Measurements from ENCODE around the gene ARL6IP6.
"Not testable (repeated sequence)": the region's sequence is repeated elsewhere in the genome, so short reads cannot be mapped to it uniquely, and the experiment has no call there.

The ARL6IP6 gene

DNA sequence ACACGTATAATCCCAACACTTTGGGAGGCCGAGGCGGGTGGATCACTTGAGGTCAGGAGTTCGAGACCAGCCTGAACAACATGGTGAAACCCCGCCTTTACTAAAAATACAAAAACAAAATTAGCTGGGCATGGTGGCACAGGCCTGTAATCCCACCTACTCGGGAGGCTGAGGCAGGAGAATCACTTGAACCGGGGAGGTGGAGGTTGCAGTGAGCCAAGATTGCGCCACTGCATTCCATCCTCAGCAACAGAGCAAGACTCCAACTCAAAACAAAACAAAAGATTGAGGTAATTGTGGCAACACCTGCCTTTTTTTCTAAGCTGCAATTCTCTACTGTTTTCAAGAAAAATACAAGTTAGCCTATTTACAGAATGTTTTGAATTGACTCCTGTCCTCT lies 4.2 kb downstream of the ARL6IP6 start:
- not testable (repeated sequence) for DNase-seq (ENCODE audit: low read depth in 3 of 3, low spot score in 1 of 3)

DNA sequence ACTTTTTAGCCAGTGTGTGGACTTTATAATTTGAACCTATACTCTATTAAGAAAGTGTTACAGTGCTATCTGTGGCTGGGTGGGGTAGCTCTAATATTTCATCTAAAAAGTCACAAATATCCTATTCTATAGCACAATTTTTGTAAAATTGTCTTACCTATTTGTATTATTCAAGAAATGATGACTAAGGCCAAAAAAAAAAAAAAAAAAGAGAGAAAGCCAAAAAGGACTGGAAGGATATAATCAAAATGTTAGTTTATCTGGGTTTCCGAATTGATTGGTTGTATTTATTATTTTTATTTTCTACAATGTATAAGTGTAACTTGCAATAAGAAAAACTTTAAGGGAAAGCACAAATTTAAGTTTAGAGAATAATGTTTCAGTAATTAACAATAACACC lies 5.5 kb downstream of the ARL6IP6 start:
- DNase-seq (ENCODE audit: low read depth in 3 of 3, low spot score in 1 of 3) = no peak

DNA sequence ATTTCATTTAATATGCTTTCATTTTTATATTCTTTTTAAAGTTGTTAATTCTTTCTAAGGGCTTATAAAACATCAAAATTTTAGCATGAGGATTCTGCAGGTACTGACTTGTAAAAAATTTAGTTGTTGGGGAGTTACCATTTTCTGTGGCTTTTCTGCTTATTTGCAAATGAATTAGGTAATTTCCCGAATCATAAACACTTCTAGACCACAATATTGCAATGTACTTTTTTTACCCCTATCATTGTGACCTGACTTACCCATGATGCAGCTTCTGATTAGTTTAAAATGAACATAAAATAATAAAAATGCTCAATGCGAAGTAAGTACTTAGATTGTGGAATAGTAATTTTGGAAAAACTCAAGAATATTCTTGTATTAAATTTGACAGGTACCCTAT lies 11.4 kb downstream of the ARL6IP6 start:
- no peak for DNase-seq (ENCODE audit: low read depth in 3 of 3, low spot score in 1 of 3)

DNA sequence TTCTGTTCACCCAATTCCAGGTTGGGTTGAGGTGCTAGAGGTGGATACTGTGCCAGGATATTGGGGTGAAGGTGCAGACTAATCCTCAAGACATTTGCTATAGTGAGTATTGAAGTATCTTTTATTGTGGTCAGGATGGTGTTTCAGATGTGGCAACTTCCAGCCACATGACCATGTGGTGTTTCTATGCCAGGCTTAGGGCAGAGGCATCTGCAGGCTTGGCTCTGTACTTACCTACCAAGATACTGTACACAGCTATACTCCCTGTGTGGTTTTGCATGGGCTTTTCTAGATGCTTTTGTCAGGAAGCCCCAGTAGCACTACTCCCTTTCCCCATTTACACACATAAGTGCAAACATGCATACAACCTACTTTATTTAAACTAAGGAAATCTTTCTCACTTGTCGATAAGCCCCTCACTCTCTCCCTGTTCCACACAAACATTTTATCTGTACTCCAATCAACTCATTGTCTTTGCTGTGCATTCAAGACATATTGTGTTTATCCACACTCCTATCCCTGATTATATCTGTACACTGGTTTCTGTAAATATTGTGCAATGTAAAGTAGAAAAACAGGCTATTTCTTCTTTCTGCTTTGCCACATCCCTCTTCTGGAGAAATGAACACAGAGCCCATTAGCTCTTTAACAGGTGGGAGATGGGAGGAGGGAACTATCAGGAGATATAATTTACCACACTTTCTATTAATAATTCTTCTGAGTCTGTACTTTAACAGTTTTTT lies 12.3 kb downstream of the ARL6IP6 start:
- DNase-seq (ENCODE audit: low read depth in 3 of 3, low spot score in 1 of 3) = no peak

DNA sequence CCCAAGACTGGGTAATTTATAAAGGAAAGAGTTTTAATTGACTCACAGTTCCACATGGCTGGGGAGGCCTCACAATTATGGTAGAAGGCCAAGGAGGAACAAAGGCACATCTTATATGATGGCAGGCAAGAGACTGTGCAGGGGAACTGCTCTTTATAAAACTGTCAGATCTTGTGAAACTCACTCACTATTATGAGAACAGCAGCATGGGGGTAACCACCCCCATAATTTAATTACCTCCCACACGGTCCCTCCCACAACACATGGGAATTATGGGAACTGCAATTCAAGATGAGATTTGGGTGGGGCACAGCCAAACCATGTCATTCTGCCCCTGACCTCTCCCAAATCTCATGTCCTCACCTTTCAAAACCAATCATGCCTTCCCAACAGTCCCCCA lies 19.1 kb downstream of the ARL6IP6 start:
- DNase-seq (ENCODE audit: low read depth in 3 of 3, low spot score in 1 of 3) = not testable (repeated sequence)

DNA sequence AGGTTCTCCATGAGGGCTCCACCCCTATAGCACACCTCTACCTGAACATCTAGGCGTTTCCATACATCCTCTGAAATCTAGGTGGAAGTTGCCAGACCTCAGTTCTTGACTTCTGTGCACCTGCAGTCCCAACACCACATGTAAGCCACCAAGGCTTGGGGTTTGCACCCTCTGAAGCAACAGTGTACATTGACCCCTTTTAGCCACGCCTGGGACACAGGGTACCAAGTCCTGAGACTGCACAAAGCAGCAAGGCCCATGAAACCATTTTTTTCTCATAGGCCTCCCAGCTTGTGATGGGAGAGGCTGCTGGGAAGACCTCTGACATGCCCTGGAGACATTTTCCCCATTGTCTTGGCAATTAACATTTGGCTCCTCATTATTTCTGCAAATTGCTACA lies 20.0 kb downstream of the ARL6IP6 start:
- DNase-seq (ENCODE audit: low read depth in 3 of 3, low spot score in 1 of 3) = no peak

DNA sequence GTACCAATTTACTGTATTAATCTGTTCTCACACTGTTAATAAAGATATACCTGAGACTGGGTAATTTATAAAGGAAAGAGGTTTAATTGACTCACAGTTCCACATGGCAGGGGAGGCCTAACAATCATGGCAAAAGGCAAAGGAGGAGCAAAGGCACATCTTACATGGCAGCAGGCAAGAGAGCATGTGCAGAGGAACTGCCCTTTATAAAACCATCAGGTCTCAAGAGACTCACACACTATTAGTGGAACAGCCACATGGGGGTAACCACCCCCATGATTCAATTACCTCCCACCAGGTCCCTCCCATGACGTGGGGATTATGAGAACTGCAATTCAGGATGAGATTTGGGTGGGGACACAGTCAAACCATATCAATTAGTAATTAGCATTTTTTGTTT lies 21.3 kb downstream of the ARL6IP6 start:
- DNase-seq (ENCODE audit: low read depth in 3 of 3, low spot score in 1 of 3) = not testable (repeated sequence)

DNA sequence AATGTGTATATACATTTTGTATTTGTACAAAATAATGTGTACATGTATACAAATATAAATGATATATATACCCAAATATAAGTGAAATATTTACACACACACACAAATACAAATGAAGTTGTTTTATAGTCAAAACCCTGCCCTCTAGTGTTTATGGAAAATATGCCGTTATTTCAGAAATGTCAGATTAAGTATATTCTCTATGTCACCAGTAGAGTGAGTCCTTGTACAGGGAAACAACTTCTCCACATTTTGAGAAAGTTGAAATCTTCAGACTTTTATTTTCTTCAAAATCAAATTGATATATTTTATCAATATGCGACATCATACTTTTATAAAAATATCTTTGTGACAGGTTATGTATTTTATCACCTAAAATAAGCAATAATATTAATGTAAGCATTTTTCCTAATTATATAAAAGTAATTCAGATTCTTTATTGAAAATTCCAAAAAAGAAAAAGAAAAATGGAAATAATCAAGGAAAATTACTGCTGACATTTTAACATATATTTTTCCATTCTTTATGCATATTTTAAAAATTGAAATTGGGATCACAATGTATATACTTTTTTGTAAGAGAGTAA lies 22.4 kb downstream of the ARL6IP6 start:
- DNase-seq (ENCODE audit: low read depth in 3 of 3, low spot score in 1 of 3) = no peak

DNA sequence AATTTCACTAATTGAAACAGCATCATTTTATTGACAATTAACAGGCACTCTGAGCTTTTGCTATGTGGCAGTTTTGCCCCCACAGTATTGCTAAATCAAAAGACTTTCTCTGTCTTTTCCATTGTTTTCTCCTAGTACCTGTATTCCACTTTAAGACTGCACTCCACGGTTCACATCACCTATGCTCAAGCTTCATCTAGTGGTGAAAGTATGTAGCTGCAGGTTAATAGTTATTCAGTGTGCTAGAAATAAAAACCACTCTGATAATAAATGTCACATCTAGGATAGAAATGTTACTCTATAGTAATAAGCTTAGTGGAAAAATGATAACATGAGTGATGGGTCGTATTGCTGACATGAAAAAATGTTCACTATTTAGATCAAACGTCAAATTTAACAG lies 24.6 kb downstream of the ARL6IP6 start:
- no peak for DNase-seq (ENCODE audit: low read depth in 3 of 3, low spot score in 1 of 3)

DNA sequence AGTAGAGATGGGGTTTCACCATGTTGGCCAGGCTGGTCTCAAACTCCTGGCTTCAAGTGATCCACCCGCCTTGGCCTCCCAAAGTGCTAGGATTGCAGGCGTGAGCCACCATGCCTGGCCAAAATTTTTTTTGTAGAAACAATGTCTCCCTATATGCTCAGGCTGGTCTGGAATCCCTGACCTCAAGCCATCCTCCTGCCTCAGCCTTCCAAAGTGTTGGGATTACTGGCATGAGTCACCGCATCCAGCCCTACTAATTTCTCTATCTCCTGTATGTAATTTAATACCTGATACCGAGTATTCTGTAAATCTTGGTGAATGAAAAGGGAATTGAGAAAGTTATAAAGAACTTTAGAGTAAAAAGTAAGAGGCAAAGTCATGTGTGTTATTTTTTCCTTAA lies 29.3 kb downstream of the ARL6IP6 start:
- DNase-seq (ENCODE audit: low read depth in 3 of 3, low spot score in 1 of 3) = not testable (repeated sequence)

DNA sequence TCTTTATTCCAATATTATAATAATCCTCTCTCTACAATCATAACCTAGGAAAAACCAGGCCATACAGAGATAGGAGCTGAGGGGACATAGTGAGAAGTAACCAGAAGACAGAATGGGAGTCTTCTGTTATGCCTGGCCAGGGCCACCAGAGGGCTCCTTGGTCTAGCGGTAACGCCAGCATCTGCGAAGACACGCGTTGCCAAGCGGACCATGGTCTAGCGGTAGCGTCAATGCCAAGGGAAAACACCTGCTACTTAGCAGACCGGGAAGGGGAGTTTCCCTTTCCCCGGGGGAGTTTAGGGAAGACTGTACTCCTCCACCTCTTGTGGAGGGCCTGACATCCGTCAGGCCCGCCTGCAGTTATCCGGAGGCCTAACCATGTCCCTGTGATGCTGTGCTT lies 36.6 kb downstream of the ARL6IP6 start:
- DNase-seq (ENCODE audit: low read depth in 3 of 3, low spot score in 1 of 3) = no peak

DNA sequence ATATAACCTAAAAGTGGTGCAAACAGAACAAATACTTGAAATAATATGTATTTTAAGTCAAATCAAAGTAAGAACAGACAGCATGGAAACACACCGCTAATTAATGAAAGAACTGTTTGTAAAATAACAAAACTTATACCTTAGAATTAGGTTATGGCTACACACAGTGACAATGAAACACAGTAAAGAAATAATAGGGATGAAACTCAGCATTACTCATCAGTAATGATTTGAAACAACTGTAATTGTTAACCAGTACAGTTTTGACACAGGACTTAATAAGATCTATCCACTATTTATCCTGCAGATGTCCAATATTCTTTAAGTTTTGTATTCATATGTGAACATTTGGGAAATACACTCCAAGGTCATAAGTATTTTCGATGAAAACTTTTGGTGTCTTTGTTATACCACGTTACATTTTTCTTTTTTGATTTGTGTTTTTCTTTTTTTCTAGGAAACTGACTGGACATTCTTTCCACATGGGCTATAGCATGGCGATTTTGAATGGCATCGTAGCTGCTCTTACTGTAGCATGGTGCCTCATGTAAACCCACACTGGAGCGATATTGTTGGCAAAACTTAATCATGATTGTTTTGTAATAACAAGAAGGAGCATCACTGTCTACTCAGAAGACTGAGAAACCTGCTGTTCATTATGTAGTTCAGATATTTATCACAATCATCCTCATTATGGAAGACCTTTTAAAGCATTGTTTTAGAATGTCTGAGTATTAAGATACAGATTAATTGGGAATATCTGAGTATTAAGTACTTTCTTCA lies 41.1 kb downstream of the ARL6IP6 start:
- DNase-seq (ENCODE audit: low read depth in 3 of 3, low spot score in 1 of 3) = no peak

DNA sequence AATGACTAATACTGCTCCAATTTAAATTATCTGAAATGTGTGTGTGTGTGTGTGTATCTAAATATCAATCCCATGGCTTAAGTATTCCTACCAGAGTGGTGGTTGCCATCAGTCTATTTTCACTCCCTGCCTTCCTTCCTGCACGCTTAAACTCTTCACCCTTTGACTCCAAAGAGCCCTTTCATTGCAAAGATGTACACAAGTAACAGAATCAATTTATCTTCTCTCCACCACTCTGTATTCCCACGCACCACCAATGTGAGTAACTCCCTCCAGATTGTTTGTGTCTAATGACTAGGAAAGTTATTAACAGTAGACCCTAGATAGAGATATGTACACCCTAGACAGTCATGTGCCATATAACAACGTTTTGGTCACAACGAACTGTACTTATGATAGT lies 42.8 kb downstream of the ARL6IP6 start:
- DNase-seq (ENCODE audit: low read depth in 3 of 3, low spot score in 1 of 3) = no peak

DNA sequence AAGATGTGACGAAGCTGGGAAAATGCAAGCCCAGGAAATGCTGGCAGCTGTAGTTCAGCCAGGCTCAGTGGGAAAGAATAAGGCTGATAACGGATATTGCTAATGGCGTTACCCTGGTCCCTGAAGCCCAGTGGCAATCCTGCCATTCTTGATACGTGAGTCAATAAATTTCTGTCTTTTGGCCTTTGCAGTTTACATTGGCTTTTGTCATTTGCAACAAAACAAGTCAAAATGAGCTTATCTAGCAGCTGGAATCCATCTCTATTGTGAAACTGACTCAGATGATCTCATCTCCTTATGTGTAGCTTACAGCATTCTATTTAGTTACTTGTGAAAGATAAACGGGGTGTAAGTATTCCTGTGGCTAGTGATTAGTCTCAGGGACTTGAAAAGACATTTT lies 43.8 kb downstream of the ARL6IP6 start:
- no peak for DNase-seq (ENCODE audit: low read depth in 3 of 3, low spot score in 1 of 3)

DNA sequence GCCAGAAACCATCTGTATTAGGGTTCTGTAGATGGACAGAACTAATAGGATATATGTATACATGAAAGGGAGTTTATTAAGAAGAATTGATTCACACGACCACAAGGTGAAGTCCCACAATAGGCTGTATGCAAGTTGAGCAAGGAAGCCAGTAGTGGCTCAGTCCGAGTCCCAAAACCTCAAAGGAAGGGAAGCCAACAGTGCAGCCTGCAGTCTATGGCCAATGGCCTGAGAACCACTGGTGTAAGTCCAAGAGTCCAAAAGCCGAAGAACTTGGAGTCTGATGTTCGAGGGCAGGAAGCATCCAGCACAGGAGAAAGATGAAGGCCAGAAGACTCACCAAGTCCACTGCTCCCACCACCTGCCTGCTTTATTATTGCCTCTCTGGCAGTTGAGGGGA lies 44.8 kb downstream of the ARL6IP6 start:
- not testable (repeated sequence) for DNase-seq (ENCODE audit: low read depth in 3 of 3, low spot score in 1 of 3)

DNA sequence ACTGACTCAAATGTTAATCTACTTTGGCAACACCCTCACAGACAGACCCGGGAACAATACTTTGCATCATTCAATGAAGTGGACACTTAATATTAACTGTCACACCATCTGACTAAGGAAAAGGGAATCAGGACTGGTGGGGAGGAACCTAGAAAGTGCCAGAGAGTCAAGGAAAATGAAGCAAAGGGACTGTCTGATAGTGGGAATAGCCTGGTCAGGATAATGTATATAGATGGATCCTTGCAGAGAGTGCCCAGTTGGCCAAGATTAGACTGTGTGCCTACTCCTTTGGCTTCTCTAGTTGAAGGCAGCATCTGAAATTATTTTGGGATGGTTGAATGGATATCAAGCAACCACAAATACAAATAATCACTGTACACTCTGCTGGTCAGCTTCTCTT lies 45.2 kb downstream of the ARL6IP6 start:
- no peak for DNase-seq (ENCODE audit: low read depth in 3 of 3, low spot score in 1 of 3)

DNA sequence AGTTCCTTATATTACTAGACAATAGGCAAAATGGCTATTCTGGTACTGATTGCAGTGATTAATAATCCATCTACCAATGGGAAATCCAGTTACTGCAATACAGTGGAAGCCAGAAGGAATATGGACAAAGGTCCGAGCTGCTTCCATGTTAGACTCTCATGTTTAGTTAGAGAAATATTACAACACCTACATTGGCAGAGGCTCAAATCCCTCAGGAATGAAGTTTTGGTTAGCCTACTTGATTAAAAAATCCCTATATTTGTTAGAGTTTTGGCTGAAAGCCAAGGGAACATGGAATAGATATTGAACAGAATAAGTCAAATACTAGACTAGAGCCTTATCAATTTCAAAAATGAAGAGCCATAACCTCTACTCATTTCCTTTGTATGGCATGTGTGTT lies 48.5 kb downstream of the ARL6IP6 start:
- no peak for DNase-seq (ENCODE audit: low read depth in 3 of 3, low spot score in 1 of 3)

DNA sequence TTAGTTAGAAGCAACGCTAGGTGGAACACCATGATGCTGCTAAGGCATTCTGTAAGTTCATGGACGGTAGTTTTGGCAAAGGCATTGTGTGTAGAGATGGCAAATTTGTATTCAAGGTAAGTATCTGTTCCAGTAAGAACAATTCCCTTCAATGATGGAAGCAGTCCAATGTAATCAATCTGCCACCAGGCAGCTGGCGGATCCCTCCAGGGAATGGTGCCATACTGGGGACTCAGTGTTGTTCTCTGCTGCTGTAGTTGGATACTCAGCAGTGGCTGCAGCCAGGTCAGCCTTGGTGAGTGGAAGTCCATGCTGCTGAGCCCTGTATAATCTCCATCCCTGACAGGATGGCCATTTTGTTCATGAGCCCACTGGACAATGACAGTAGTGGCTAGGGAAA lies 62.8 kb downstream of the ARL6IP6 start:
- DNase-seq (ENCODE audit: low read depth in 3 of 3, low spot score in 1 of 3) = no peak

DNA sequence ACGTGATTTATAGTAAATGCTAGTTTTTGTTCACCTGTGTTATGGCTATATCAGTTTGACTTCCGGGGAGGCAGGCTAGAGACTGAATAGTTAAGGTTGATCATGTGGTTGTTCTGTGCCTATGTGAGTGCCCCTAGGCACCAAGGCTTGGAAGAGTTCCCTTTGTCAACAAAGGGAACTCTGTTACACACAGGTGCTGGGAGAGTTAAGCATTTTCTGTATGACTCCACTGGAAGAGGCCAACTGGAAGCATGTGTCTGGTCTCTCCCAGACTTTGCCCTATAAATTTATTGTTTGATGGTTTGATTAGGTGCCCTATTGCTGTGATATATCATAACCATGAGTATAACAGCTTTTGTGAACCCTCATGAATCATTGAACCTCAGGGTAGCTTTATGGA lies 63.8 kb downstream of the ARL6IP6 start:
- no peak for DNase-seq (ENCODE audit: low read depth in 3 of 3, low spot score in 1 of 3)

DNA sequence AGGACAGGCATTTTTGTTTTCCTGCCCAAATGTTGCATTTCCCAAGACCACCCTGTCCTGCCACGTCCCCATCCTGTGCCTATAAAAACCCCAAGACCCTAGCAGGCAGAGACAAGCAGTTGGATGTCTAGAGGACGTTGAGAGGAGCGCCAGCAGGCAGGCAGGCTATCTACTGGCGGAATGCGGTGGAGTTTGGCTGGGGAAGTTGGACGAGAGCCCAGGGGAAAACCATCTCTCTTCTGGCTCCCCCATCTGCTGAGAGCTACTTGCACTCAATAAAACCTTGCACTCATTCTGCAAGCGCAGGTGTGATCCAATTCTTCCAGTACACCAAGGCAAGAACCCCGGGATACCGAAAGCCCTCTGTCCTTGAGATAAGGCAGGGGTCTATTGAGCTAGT lies 72.5 kb downstream of the ARL6IP6 start:
- DNase-seq (ENCODE audit: low read depth in 3 of 3, low spot score in 1 of 3) = no peak

DNA sequence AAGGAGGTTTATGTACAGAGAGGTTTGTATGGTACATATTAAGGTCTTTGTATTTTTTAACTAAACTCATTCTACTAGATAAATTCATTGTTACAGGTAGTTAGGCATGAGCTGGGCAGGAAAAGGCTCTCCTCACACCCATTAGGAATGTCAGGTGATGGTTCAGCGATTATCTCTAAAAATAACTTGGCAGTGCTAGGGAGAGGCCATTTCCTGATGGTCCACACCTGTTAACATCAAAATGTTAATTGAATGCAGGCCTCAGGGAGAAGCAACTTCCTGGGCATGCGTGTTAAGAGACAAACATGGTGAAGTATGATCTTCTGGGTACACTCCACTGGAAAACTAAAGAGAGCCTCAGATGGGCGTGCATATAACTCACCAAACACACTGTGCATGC lies 73.6 kb downstream of the ARL6IP6 start:
- no peak for DNase-seq (ENCODE audit: low read depth in 3 of 3, low spot score in 1 of 3)

DNA sequence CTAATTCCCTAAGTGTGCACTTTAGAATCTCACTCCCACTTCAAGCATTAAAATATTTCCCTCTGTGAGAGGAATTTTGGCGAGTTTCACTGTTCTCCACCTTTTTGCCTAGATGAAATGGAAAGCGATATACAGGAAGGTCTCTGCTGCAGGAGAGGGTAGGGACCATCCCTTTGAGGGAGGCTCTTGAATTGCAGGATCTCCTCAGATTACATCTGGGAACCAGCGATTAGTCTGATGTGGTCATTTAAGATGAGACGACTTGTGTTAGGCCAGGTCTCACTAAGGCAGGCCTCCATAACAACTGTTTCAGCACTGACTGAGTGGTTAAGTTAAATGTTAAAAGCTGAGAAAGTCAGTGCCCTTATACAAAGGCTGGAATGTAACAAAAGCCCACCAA lies 74.6 kb downstream of the ARL6IP6 start:
- no peak for DNase-seq (ENCODE audit: low read depth in 3 of 3, low spot score in 1 of 3)
